Stimulated activated CD4-positive, alpha-beta T cell treated with anti-CD3 and anti-CD28 coated beads, TNF-alpha, amount 100 ng/mL, for 24 hours (primary cell): Measurements from ENCODE around the gene ACIN1.
"Not testable (repeated sequence)": the region's sequence is repeated elsewhere in the genome, so short reads cannot be mapped to it uniquely, and the experiment has no call there.

ENCODE experiments used
- DNase-seq, 3 experiments: peaks; one replicate each; pipeline ENCODE4 v3.0.0-alpha.2; 2020; ENCODE audit warnings: low read depth in 3 of 3

The ACIN1 gene

GRCh38 chr14:23123419-23123818, 28.5 kb upstream of the ACIN1 start:
- DNase-seq, result no peak

GRCh38 chr14:23122086-23122485, 27.1 kb upstream of the ACIN1 start:
- no peak for DNase-seq

DNA sequence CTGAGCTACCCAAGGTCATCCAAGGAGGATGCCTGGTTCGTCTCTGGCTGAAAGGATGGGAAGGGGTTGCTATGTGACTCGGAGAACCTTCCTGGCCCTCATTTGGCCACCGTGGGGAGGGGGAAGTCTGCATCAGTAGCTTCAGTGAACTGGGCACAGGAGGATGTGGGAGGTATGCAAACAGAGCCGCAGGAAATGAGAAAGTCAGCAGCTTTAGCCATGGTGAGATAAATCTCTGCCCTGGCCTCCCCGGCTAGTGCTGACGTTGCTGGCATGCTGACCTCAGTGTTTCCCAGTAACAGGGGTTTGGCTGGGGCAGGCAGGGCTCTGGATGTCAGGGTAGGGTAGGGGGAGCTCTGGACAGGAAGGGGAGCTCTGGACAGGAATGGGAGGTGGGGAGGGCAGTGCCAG, 26.4 kb upstream of the ACIN1 start:
- DNase-seq, result no peak

DNA sequence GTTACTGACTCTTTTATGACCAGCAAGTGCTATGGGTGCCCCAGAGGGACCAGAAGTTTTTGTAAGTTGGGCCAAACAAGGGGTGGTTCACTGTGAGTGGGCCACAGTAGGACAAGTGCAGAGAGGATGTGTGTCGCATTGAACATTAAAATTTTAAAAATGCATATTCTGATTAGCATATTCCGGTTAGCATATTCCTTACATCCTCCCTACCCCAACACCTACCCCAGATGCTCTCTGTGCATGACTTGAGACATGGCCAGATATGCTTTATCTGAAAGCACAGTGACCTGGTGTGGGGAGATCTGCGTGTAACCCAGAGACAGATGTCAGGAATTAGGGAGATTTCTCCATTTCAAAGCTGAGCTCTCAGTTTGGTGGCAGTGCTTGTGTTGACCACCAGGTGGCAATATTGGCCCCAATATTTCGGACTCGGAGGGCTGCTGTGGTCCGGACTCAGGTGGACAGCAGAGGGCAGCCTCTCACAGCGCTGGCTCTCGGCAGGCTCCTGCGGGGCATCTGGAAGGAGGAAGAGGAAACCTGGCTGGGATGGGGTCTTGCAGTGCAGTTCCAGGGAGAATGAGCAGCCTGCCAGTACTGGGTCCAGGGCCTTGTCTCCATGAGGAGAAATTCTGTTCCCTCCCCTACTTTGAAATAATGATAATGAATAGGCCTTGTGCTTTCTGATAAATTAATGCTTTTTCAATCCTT, 25.8 kb upstream of the ACIN1 start:
- peak; percentile 59 to 81 (median 71) for DNase-seq

- DNase-seq, result no peak
Observed at GRCh38 chr14:23119363-23120327, 24.7 kb upstream of the ACIN1 start.

DNA sequence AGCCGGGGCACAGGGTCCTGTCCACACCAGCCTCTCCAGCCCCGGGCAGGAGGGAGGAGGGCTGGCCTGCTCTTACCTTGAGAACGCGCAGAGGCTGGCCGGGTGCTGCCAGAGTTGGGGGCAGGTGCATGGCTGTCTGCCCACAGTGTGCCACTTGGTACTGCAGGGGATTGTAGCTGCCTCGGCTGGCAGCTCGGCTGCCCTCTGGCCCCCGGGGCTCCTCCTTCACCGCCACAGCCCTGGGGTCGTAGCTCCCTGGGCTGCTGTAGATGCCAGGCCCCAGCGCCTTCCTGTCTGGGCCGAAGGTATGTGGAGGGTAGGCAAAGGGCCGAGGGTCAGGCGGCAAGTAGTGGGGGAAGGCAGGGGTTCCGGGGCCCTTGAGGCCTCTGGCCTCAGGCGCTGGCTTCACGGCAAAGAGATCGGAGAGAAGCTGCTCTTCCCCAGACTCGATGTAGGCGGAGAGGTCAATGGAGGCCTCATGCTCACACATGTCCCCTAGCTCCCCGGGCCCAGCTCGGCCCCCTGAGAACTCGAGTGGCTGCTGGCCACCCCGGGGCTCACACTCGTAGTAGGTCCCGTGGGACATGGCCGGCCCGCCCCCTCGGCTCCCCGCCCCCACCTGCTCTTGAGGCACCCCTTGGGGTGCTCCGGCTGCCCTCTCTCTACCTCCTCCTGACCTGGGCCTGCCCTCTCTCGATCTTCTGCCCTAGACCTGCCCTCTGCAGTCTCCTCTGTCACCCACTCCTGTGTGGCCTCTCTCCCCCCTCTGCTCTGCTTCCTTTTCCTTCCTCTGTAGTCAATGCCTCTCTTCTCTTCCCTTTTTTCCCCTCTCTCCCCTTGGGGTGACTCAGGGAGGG, 23.8 kb upstream of the ACIN1 start, which contains the start of gene CEBPE:
TSS of gene CEBPE (minus strand) at position 750 of the 857 bp plus-strand sequence. CDS start at position 586, 164 bp downstream.
- DNase-seq, result no peak

DNA sequence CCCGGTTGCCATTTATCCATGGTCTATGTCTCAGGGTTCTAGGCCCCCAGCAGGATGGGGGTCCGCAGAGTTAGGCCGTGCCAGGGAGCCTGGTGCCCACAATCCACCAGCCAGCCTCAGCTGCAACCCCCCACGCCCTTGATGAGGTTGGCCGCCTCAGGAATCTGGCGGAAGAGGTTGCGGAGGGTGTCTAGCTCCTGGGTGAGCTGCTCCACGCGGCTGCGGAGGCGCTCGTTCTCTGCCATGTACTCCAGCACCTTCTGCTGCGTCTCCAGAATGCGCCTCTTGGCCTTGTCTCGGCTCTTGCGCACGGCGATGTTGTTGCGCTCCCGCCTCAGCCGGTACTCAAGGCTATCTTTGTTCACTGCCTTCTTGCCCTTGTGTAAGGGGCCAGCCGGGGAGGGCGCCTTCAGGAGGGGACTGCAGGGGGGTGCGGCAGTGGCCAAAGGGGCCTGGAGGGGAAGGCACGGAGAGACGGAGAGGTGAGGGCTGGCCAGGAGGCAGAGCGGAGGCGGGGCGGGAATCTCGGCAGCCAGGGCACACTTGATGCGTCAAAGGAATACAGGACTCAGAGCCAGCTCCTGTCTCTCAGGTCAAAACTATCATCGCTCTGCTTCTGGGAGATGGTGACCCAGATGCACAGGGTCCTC, 22.6 kb upstream of the ACIN1 start:
- DNase-seq, result no peak

- DNase-seq, result no peak
Observed at GRCh38 chr14:23115918-23116317, 21.0 kb upstream of the ACIN1 start.

DNA sequence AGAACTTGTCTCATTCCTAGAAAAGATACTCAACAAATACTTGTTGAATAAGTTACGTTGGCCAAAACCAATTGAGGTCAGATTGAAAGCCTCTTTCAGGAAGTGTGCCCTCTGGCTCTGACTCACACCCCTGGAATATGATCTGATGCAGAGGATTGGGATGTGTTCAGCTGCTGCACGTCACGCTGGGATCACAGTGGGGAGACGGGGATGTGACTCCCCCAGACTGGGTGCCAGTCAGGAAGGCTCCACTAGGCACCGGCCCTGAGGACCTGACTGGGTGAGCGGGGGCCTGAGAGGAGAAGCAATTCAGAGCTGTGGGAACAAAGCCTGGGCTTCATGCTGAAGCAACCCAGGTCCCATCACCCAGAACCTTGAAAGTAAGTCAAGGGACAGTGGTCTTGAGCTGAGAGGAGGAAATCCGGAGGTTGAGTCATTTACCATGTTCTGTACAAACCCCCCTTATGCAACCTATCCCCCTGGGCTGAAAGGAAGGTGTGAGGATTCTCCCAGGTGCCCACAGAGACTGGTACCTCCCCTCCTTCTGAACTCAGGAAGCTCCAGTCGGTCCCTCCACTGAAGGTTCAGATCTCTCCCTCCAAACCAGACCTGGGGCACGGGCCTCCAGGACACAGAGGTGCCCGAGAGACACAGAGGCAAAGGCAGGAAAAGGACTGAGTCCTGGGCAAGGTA, 20.2 kb upstream of the ACIN1 start:
- no peak for DNase-seq

- no peak for DNase-seq
Observed at GRCh38 chr14:23114669-23115038, 19.7 kb upstream of the ACIN1 start.

DNA sequence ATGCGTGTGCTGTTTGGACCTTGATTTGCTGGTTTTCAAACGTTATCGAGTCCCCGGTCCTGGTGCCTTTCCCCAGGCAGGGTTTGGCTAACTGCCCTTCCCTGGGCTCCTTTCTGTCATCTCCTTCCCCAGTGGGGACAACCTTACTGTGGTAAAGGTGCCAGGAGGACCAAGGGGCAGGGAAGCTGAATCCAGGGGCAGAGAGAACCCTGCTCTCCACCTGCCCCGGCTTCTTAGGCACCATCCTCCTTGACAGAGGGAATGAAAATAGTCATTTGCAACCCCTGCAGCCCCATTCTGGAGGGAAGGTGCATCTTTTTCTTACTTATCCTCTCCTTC, 19.2 kb upstream of the ACIN1 start:
- DNase-seq, result no peak

DNA sequence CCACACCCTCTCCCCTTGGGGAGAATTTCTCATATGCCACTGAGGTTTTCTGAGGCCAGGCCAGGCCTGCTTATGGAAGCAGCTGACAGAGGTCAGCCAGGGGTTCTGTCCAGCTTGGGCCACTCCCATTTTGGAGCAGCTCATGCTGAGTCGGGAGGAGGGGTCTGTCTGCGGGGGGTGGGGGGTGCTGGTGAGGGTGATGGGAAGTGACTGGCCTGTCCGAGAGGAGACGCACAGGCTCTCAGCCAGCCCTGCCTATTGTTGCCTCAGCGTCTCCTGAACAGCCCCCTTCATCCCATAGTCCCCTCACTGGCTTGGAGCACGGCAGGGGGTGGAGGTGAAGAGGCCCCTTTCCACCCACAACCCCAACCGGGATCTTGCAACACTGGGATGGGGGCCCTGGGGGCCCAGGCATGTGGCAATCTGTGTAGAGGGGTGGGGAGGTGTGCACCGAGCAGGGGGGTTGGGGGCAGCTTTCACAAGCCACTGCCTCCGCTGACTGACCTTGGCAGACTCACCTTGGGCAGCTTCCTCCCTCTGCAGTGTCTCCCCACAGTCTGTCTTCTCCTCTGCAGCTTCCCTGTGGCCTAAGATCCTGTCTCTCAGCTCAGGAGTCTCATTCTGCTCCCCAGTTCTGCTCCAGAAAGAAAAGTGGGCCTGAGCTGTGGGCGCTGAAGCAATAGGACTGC, 18.6 kb upstream of the ACIN1 start:
- no peak for DNase-seq

DNA sequence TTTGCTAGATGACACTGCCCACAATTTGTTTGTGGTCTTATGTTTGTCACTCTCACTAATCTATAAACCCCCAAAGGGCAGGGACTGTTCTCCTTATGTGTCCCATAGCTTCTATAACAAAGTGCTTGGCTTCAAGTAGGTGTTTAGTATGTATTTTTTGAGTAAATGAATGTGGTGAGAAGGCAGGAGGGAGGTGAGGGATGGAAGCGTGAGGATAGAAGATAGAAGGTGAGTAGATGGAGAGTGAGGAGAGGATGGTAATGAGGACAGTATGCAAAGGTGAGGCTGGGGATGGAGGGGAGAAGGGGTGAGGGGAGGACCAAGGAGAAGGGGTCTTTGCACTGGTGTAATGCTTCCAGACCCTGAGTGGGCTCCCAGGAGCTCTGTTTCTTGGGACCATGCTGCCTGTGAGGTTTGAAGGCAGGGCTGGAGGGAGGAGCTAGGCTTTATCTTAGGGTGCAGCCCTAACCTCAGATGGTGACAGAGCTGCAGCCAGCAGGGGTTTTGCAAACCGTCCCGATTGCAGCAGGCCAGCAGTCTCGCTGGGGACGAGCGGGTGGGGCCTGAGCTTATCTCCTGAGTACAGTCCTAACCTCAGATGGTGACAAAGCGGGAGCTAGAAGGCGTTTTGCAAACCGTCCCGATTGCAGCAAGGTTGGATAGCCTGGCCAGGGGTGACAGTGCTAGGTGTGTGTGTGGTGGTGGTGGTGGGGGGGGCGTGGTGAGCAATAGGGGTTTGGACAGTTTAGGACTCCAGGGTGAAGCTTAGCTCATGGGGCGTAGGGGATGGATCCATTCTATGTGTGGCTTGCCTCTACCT, 17.6 kb upstream of the ACIN1 start:
- DNase-seq, result no peak

DNA sequence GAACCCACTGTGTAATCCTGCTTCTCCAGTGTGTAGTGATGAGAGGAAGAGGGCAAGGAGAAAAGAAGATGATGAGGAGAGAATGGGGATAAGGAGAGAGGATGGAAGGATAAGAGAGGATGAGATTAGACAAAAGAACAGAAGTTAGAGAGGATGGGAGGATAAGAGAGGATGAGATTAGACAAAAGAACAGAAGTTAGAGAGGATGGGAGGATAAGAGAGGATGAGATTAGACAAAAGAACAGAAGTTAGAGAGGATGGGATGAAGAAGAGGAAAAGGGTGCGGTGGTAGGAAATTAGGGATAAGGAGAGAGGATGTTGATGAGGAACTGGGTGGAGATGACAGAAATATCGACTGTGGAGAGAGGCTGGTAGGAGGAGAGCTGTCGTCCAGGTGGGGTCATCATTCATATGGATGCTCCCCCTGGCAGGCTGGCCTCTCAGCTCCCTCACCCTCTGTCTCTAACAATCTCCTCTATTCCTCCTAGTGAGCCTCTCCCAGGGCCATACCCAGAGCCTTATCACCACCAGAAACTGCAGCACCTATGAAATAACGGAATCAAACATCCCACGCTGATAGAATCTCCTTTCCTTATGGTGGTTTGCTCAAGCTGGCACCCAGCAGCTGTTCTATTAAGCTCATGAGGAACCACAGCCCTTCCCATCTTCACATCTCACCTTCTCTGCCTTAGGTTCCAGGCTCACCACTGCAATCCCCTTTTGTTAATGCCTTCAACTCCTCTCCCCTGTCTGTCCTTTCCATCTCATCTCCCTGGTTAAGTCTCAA, 15.8 kb upstream of the ACIN1 start:
- DNase-seq, result no peak

GRCh38 chr14:23109769-23110168, 14.8 kb upstream of the ACIN1 start:
- no peak for DNase-seq

DNA sequence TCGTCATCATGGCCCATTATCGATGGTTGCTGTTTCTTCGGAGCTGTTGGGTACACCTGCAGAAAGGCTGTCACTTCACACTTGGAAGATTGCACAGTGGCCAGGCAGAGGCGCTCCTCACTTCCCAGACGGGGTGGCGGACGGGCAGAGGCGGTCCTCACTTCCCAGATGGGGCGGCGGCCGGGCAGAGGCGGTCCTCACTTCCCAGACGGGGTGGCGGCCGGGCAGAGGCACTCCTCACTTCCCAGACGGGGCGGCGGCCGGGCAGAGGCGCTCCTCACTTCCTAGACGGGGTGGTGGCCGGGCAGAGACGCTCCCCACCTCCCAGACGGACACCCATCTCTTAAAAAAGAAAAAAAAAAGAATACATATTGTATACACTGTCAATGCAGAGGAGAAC, 13.2 kb upstream of the ACIN1 start:
- not testable (repeated sequence) for DNase-seq

GRCh38 chr14:23107620-23108019, 12.7 kb upstream of the ACIN1 start:
- DNase-seq, result not testable (repeated sequence)

DNA sequence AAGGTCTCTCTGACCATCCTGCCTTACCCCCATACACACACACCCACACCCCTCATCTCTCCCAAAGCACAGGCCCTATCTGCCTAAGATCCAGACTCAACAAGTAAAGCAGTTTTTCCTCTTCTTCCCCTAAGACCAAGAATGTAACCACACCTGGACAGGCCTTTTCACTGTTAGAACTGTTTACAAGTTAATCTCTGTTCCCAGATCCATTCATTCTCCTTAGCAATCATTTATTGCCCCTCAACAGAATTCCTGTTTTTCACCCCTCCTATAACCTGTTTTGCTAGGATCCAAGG, 11.8 kb upstream of the ACIN1 start:
- no peak for DNase-seq

- no peak for DNase-seq
Observed at GRCh38 chr14:23105348-23105824, 10.4 kb upstream of the ACIN1 start.
